Activated B cell treated with CpG ODN at 0.5 μM for 24 hours (primary cell): ENCODE data around the gene PLCH1. TPM values are rescaled to one million over a fixed set of nuclear protein-coding genes. Genes with fewer than 3 reads are reported as not detected.

ENCODE experiments used
- ATAC-seq: fragments of 200-7000 bp; cut with Tn5 transposase; one replicate; pipeline ENCODE4 v1.10.0; 2021; ENCODE audit warnings: low read depth, mild to moderate bottlenecking, moderate library complexity
- CTCF ChIA-PET: fragments of 350-600 bp; sonication (Branson Sonifier 250); formaldehyde crosslinking; loops from one replicate; lab custom pipeline; 2021; ENCODE audit warnings: antibody characterized with exemption; lab: Charles Lee
- POLR2A ChIA-PET: fragments of 350-600 bp; sonication (Branson Sonifier 250); formaldehyde crosslinking; loops from one replicate; lab custom pipeline; 2021; ENCODE audit warnings: antibody characterized with exemption; lab: Charles Lee
- DNase-seq: peaks from one replicate; pipeline ENCODE4 v3.0.0; 2022
- H3K27ac Mint-ChIP-seq: one replicate; pipeline ENCODE4 v1.8.0; 2020; ENCODE audit warnings: mixed read lengths
- H3K27me3 Mint-ChIP-seq: one replicate; pipeline ENCODE4 v1.8.0; 2021; ENCODE audit warnings: mixed read lengths
- H3K36me3 Mint-ChIP-seq: one replicate; pipeline ENCODE4 v1.8.0; 2021; ENCODE audit warnings: low read depth, mixed read lengths
- H3K4me1 Mint-ChIP-seq: one replicate; pipeline ENCODE4 v1.8.0; 2021; ENCODE audit warnings: mixed read lengths
- H3K4me3 Mint-ChIP-seq: one replicate; pipeline ENCODE4 v1.8.0; 2020; ENCODE audit warnings: mild to moderate bottlenecking, mixed read lengths
- H3K9me3 Mint-ChIP-seq: one replicate; pipeline ENCODE4 v1.8.0; 2020; ENCODE audit warnings: mixed read lengths
- intact Hi-C: fragments of 100-400 bp; cut with micrococcal nuclease; formaldehyde crosslinking; loops from one replicate; pipeline ENCODE4 v1.15.1; 2024
- total RNA-seq: library from RNA; stranded (reverse); gene quantifications from 2 replicates; pipeline ENCODE4 v1.2.3, GENCODE V29; 2022
- TF ChIP-seq, protein P1 (sequence below): fragments of 200-600 bp; IDR thresholded peaks from one replicate; pipeline ENCODE4 v1.8.0; 2022; ENCODE audit warnings: antibody characterized with exemption, mild to moderate bottlenecking

Gene PLCH1
- total RNA-seq, 1 donor from 2014 or later = 0.27 TPM

DNA sequence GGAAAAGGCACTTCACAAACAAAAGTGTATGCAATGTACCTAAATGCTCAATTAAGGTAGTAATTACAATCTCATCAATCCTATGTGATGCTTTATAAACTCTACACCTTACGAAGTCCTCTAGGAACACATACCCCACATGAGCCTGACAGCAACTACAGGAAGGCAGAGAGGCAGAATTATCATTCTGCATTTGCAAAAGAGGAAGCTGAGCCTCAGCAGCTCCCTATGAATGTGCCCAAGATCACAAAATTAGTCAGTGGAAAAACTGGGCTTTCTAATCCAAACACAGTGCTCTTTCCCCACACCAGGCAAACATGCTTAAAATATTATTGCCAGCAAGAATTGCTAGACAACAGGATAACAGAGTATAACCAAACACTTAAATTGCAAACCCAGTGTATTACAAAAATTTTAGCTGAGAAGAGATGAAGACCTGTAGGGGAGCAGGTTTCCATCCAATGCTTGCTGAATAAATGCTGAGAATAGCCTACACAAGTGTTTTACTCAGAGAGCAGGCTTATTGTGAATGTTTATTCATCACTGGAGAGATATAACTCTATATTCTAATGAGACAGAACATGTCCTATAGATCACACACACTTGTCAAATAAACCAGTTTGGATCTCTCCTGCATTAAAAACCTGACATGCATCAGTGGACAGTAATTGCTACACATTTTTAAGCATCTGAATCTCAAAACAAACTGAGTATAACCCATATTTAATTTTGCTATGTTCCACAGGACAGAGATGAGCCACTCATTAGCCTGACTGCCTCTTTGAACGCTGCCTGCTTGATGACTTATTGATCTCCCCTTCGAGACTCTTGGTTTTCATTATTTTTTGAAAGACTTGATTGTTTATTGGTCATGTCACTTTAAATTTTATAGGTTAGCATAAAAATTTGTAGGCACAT lies 62.2 kb downstream of the PLCH1 start:
- H3K4me3 Mint-ChIP-seq = no peak overlapping the region
- TF ChIP-seq, protein P1, sequence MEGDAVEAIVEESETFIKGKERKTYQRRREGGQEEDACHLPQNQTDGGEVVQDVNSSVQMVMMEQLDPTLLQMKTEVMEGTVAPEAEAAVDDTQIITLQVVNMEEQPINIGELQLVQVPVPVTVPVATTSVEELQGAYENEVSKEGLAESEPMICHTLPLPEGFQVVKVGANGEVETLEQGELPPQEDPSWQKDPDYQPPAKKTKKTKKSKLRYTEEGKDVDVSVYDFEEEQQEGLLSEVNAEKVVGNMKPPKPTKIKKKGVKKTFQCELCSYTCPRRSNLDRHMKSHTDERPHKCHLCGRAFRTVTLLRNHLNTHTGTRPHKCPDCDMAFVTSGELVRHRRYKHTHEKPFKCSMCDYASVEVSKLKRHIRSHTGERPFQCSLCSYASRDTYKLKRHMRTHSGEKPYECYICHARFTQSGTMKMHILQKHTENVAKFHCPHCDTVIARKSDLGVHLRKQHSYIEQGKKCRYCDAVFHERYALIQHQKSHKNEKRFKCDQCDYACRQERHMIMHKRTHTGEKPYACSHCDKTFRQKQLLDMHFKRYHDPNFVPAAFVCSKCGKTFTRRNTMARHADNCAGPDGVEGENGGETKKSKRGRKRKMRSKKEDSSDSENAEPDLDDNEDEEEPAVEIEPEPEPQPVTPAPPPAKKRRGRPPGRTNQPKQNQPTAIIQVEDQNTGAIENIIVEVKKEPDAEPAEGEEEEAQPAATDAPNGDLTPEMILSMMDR = no peak
- intact Hi-C loops = no loop called here
- POLR2A ChIA-PET = no interaction called here
- no peak for ATAC-seq
- DNase-seq = no peak
- no peaks in the 10 kb centered on the region for H3K36me3 Mint-ChIP-seq
- no peak overlapping the region for H3K27ac Mint-ChIP-seq
- peaks cover 4% of the 10 kb centered on the region for H3K27me3 Mint-ChIP-seq
- CTCF ChIA-PET = interaction anchor here (1.3 kb wide), 1 partner anchor 18 kb away, joined by 4 read pairs; no protein-coding TSS in a partner anchor
- no peaks in the 10 kb centered on the region for H3K9me3 Mint-ChIP-seq
- no peaks in the 10 kb centered on the region for H3K4me1 Mint-ChIP-seq

DNA sequence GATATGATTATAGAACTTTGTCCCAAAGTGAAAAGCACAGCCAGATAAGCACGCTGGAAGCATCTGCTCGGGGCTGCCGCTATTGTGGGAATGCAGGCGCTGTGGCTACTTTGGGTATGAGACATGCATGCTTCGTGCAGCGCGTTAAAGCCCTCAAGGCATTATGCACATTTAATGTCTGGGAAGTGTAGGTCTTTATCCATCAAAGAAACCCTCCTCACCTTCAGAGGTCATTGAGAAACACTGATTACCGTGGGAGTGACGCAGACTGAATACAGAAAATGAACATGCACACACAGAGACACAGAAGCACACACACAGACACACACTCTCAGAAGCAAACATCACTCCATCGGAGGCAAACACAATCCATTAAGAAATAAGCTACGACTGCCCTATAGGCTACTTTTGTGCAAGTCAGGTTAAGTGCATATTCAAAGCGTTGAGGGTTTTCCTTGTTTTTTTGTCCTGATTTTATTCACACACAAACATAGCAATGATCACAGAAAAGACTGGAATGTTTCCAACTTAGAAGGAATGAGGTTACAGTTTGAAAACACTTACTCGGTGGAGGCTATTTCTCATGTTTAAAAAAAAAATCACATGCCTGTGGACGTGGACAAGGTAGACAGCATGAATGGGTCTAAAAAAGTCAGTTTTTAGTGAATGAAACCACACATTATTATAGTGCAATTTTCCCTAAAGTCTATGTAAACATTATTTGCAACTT lies 68.5 kb downstream of the PLCH1 start:
- Mint-ChIP-seq H3K4me3 (no peak overlapping the region), H3K36me3 (no peaks in the 10 kb centered on the region), H3K4me1 (no peaks in the 10 kb centered on the region), H3K27ac (no peak overlapping the region), H3K9me3 (no peaks in the 10 kb centered on the region), H3K27me3 (no peaks in the 10 kb centered on the region)
- CTCF ChIA-PET = no interaction called here
- POLR2A ChIA-PET = no interaction called here
- TF ChIP-seq, protein P1 = no peak
- DNase-seq (no peak), ATAC-seq (no peak)
- intact Hi-C loops = no loop called here

- H3K27me3 Mint-ChIP-seq = no peaks in the 10 kb centered on the region
- CTCF ChIA-PET = no interaction called here
- H3K4me1 Mint-ChIP-seq = no peaks in the 10 kb centered on the region
- no peaks in the 10 kb centered on the region for H3K9me3 Mint-ChIP-seq
- H3K4me3 Mint-ChIP-seq = no peak overlapping the region
- no peak for ATAC-seq
- H3K36me3 Mint-ChIP-seq = no peaks in the 10 kb centered on the region
- TF ChIP-seq, protein P1 = no peak
- H3K27ac Mint-ChIP-seq = no peak overlapping the region
- intact Hi-C loops = no loop called here
- POLR2A ChIA-PET = no interaction called here
- DNase-seq = no peak
These were observed 69.8 kb downstream of the PLCH1 start for GRCh38 chr3:155675094-155675493.

DNA sequence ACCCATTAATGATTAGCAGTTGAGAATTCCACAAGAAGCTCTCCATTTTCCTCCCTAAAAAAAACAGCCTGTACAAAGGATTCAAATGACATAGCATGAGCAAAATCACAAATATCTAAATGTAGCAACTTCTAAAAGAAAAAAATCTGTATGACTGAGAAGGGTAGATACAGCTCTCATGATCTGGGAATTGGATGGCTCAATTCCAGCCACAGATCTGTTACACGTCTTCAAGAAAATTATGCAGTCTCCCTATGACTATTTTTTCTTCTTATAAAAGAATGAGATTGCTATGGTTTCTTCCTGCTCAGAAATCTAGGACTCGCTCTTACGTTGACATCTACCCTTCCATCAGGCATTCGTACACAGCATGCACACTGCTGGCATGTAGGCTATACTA lies 71.5 kb downstream of the PLCH1 start:
- intact Hi-C loops = no loop called here
- Mint-ChIP-seq H3K27me3 (no peaks in the 10 kb centered on the region), H3K36me3 (no peaks in the 10 kb centered on the region), H3K4me3 (no peak overlapping the region), H3K9me3 (no peaks in the 10 kb centered on the region), H3K27ac (no peak overlapping the region), H3K4me1 (no peaks in the 10 kb centered on the region)
- TF ChIP-seq, protein P1 = no peak
- DNase-seq (no peak), ATAC-seq (no peak)
- CTCF ChIA-PET = no interaction called here
- POLR2A ChIA-PET = no interaction called here

- no peaks in the 10 kb centered on the region for H3K4me1 Mint-ChIP-seq
- ATAC-seq (no peak), DNase-seq (no peak)
- POLR2A ChIA-PET = no interaction called here
- intact Hi-C loops = no loop called here
- H3K9me3 Mint-ChIP-seq = no peaks in the 10 kb centered on the region
- peaks cover 4% of the 10 kb centered on the region for H3K27me3 Mint-ChIP-seq
- TF ChIP-seq, protein P1 = no peak
- no peak overlapping the region for H3K27ac Mint-ChIP-seq
- H3K36me3 Mint-ChIP-seq = no peaks in the 10 kb centered on the region
- no peak overlapping the region for H3K4me3 Mint-ChIP-seq
- CTCF ChIA-PET = no interaction called here
These were observed 74.5 kb downstream of the PLCH1 start for GRCh38 chr3:155670335-155670734.
